ENCODE measurements around the gene STK32C. TPM values are rescaled to one million over a fixed set of nuclear protein-coding genes. Genes with fewer than 3 reads are reported as not detected.
"Not testable (repeated sequence)": the region's sequence is repeated elsewhere in the genome, so short reads cannot be mapped to it uniquely, and the experiment has no call there.

Gene STK32C
- total RNA-seq, 2 donors from 2014 or later = 0.78 to 4.0 TPM

GRCh38 chr10:132296666-132297443, 10.9 kb downstream of the STK32C start:
- DNase-seq = peak in 1 of 4 donors; percentile 3
- TF ChIP-seq CTCF (IDR thresholded peaks at IDR 0.05) = no peak
- no peaks in the 10 kb centered on the region for H3K36me3 ChIP-seq (replicated peaks in 1 of 2; ENCODE audit: insufficient read depth in 1 of 2, low read depth in 2 of 2)
- H3K9me3 ChIP-seq = no peaks in the 10 kb centered on the region
- no peaks in the 10 kb centered on the region for H3K4me1 ChIP-seq
- no peak overlapping the region for H3K4me3 ChIP-seq
- intact Hi-C loops (cut with DNase I) = no loop called here
- H3K27ac ChIP-seq = no peak overlapping the region
- ATAC-seq = no peak
- 81 to 86% methylated on average over 21 to 27 of the region's 28 CpGs for WGBS, 2 donors
- H3K27me3 ChIP-seq = no peaks in the 10 kb centered on the region

GRCh38 chr10:132295481-132295880, 12.3 kb downstream of the STK32C start:
- H3K4me1 ChIP-seq; intact Hi-C loops (cut with DNase I); H3K4me3 ChIP-seq; H3K36me3 ChIP-seq (replicated peaks in 1 of 2; ENCODE audit: insufficient read depth in 1 of 2, low read depth in 2 of 2); H3K9me3 ChIP-seq; H3K27ac ChIP-seq; H3K27me3 ChIP-seq; DNase-seq; ATAC-seq: not testable (repeated sequence)
- WGBS, 2 donors = 85 to 91% methylated on average over 23 of the region's 23 CpGs

- no peaks in the 10 kb centered on the region for H3K9me3 ChIP-seq
- no peak overlapping the region for H3K4me3 ChIP-seq
- WGBS, 2 donors = 66 to 68% methylated on average over 13 to 23 of the region's 23 CpGs
- H3K27ac ChIP-seq = no peak overlapping the region
- no peak for DNase-seq
- intact Hi-C loops (cut with DNase I) = no loop called here
- H3K4me1 ChIP-seq = no peaks in the 10 kb centered on the region
- H3K27me3 ChIP-seq = no peaks in the 10 kb centered on the region
- TF ChIP-seq POLR2A (IDR thresholded peaks at IDR 0.05) (no peak), CTCF (IDR thresholded peaks at IDR 0.05) (no peak)
- no peaks in the 10 kb centered on the region for H3K36me3 ChIP-seq (replicated peaks in 1 of 2; ENCODE audit: insufficient read depth in 1 of 2, low read depth in 2 of 2)
- ATAC-seq = no peak
Observed at GRCh38 chr10:132294561-132295318, 13.0 kb downstream of the STK32C start.

GRCh38 chr10:132293813-132294520, 13.8 kb downstream of the STK32C start:
- no peak for TF ChIP-seq POLR2A (IDR thresholded peaks at IDR 0.05)
- no peak for TF ChIP-seq CTCF (IDR thresholded peaks at IDR 0.05)
- 74 to 80% methylated on average over 25 of the region's 25 CpGs for WGBS, 2 donors
- Histone ChIP-seq H3K27me3 (no peaks in the 10 kb centered on the region), H3K9me3 (no peaks in the 10 kb centered on the region), H3K36me3 (replicated peaks in 1 of 2; ENCODE audit: insufficient read depth in 1 of 2, low read depth in 2 of 2) (no peaks in the 10 kb centered on the region), H3K4me1 (no peaks in the 10 kb centered on the region), H3K4me3 (no peak overlapping the region), H3K27ac (no peak overlapping the region)
- intact Hi-C loops (cut with DNase I) = no loop called here
- no peak for ATAC-seq
- no peak for DNase-seq

- no peak for DNase-seq
- WGBS, 2 donors = 56 to 66% methylated on average over 15 of the region's 16 CpGs
Observed at GRCh38 chr10:132293201-132293812, 14.4 kb downstream of the STK32C start.

More at GRCh38 chr10:132293201-132293812, 14.4 kb downstream of the STK32C start:
- no peaks in the 10 kb centered on the region for H3K27me3 ChIP-seq
- H3K27ac ChIP-seq = no peak overlapping the region
- TF ChIP-seq POLR2A (IDR thresholded peaks at IDR 0.05) = no peak
- TF ChIP-seq CTCF (IDR thresholded peaks at IDR 0.05) = no peak
- H3K4me3 ChIP-seq = no peak overlapping the region
- no peaks in the 10 kb centered on the region for H3K9me3 ChIP-seq
- H3K4me1 ChIP-seq = no peaks in the 10 kb centered on the region
- H3K36me3 ChIP-seq (replicated peaks in 1 of 2; ENCODE audit: insufficient read depth in 1 of 2, low read depth in 2 of 2) = no peaks in the 10 kb centered on the region
- ATAC-seq = no peak
- intact Hi-C loops (cut with DNase I) = no loop called here

Data from body of pancreas (tissue), 4 donors.